Cerebellar nuclear complex (tissue), 1 donor: ENCODE data around the gene LYZL2.
"Not testable (repeated sequence)": the region's sequence is repeated elsewhere in the genome, so short reads cannot be mapped to it uniquely, and the experiment has no call there.

Source experiments
- DNase-seq, 2 experiments: peaks; one replicate each; lab custom pipeline; 2025; lab: John Stamatoyannopoulos, UW

LYZL2 gene

DNA sequence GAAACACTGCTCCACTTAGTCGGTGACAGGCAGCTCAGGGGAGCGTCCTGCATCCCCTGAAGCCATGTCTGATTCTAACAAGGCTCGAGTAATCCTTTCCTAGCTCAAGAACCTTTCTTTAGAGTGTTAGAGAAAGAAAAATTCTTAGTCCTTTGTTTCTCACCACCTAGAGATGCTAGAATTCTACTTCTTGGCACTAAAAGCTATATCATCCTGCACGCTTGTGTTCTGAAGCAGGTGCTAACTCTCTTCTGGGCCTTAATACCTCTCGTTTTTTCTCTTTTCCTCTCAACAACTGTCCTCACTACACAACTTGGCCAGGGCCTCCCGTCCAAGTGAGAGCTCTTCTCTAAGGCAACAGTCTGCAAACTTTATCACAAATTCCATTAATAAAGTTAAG is at the start of gene LYZL2:
Gene LYZL2, minus strand, starts transcription at position 101 of the 400 bp plus-strand sequence. CDS start 2,838 bp downstream, outside the sequence.
- no peak for DNase-seq

GRCh38 chr10:30677616-30678015 is 48.1 kb upstream of the LYZL2 start:
- not testable (repeated sequence) for DNase-seq

DNA sequence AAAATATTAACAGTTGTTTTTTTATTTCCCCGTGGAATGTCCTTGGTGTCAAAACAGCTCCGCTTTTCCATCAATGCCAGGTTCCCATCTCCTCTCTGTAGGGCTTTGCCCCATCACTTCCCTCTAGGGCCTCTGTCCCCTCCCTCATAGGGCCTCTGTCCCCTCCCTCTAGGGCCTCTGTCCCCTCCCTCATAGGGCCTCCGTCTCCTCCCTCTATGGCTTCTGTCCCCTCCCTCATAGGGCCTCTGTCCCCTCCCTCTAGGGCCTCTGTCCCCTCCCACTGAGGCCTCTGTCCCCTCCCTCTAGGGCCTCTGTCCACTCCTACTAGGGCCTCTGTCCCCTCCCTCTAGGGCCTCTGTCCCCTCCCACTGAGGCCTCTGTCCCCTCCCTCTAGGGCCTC is 47.6 kb upstream of the LYZL2 start:
- DNase-seq, result not testable (repeated sequence)

- DNase-seq, result no peak
These were observed 46.5 kb upstream of the LYZL2 start for GRCh38 chr10:30675791-30676718.

GRCh38 chr10:30674796-30675195 is 45.2 kb upstream of the LYZL2 start:
- DNase-seq, result no peak

GRCh38 chr10:30673262-30673661 is 43.7 kb upstream of the LYZL2 start:
- not testable (repeated sequence) for DNase-seq

GRCh38 chr10:30672338-30672737 is 42.8 kb upstream of the LYZL2 start:
- not testable (repeated sequence) for DNase-seq

DNA sequence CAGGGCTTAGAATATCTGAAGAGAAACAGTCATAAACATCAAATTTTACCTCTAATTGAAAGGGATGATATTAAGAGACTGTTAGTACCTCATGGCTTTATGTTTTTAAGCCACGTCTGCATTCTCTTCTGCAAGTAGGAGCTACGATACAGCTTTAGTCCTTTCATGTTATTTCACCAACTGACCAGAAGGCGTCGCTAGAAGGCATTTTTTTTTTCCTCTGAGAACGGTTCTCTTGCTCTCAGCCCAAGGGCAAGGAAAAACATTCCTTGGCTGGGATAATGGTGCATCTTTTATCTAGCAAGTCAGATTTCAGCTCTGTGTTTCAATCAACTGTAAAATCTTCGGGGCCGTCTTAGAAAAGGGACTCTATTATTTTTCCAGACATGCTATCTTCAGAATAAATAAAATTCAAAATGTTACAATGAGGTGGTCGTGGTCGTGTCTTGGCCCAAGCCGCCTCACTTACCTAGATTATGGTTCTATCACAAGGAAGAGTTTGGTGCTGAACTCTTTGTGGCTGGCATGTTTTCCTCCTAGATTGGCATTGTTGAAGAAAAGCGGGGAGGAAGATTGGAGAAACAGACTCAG is 41.6 kb upstream of the LYZL2 start:
- DNase-seq, result no peak

DNA sequence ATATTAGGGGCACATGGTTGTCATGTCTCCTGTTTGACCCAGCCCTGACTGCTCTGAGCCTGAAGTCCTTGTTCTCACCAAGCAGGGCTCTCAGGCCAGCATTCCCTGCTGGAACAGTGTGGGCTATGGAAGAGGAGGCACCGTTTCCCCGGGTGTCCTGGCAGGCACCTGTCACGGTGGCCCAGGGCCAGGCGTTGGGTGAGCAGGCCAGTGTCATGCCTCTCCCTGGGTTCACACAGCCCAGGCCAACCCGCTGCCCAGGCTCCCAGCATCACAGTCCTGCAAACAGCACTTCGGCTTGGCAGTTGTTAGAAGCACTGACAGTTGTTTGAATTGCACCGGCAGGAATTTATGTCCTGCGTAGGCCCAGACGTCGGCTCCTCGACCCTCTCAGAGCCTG is 38.4 kb upstream of the LYZL2 start:
- DNase-seq, result not testable (repeated sequence)

DNA sequence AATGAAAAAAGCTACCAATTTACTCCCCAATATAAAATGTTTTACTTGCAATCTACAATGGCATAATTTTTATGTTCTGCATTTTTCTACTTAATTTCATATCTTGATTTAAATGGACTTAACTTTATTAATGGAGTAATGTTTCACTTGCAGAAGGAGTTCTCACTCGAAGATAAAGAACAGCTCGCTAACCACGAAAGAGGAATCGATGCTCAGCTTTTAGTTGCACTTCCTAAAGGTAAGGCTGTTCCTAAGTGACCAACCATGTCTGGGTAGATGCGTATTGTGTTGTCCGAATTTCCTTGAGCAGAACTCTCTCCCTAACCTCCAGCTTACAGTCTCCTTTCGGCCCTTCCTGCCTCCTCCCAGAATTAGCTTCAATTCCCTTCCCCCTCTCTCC is 33.9 kb upstream of the LYZL2 start:
- not testable (repeated sequence) for DNase-seq

DNA sequence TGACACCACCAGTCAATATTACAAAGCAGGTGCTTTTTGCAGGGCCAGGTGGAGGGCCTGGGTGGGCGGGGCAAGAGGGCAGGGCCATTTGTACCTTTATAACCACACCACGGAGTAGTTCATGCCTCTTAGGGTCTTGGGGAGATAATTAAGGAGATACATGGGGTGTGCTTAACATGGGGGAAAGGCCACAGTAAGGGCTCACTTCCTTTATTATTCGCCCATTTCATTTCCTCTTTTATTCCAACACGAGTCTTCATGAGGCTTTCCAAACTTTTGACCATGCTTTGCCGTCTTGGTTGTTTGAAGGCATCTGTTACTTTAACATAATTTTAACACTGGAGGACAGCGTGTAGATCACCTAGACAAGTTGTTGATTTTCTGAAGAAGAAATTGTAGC is 33.3 kb upstream of the LYZL2 start:
- no peak for DNase-seq

GRCh38 chr10:30660314-30660713 is 30.8 kb upstream of the LYZL2 start:
- not testable (repeated sequence) for DNase-seq

GRCh38 chr10:30656233-30656632 is 26.7 kb upstream of the LYZL2 start:
- DNase-seq, result no peak

DNA sequence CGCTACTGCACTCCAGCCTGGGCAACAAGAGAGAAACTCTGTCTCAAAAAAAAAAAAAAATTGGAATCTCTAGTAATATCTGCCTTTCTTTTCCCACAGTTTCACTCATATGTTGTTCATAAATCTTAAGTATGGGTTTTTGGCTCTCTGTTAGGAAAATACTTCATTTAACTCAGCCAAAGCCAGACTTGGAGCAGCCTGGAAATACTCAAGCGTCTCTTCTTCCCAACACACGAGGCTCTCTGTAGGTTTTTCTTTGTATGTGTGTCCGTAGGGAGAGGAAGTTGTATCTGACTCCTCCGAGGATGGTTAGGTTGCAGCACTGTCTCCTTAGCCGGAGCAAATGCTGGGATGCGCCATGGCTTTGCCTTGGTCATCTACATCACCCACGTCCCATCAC is 25.4 kb upstream of the LYZL2 start:
- DNase-seq, result not testable (repeated sequence)

DNA sequence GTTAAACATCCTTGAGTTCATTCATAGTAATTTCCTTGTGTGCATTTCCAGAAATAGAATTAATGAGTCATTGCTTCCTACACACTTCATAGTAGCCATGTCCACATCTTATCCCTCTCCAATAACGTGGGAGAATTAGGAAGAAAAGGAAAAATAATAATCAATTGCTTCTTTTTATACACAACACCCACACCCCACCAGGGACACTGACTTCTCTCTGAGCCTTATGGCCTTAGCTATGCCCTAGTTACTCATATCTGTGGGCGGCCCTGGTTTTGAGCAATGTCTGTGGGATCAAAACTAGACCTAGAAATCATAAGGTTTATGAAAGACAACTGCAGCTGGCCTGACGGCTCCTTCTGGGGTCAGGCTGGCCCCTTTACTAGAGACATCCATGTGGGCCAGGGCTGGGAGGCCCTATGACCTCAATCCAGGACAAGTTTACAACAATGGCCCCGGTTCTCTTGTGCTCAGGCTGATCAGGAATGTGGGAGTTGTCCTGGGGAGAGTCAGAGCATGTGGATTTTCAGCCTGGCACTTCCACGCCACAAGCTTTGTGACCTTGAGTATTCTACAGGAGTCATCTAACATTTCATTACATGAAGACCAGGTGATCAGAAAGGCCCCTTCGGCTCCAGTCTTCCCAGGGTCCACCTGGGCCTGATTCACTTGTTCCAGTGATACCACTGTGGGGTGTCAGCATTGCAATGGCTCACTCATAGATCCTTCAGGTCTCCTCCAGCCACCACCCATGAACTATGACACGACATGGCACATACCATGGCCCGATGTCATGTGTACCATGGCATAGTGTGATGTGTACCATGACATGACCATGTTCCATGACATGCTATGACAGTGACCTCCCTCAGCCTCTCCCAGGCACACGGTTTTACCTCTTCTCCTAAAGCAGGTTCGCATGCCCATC is 22.2 kb upstream of the LYZL2 start:
- DNase-seq, result not testable (repeated sequence)

GRCh38 chr10:30647089-30647488 is 17.5 kb upstream of the LYZL2 start:
- no peak for DNase-seq

DNA sequence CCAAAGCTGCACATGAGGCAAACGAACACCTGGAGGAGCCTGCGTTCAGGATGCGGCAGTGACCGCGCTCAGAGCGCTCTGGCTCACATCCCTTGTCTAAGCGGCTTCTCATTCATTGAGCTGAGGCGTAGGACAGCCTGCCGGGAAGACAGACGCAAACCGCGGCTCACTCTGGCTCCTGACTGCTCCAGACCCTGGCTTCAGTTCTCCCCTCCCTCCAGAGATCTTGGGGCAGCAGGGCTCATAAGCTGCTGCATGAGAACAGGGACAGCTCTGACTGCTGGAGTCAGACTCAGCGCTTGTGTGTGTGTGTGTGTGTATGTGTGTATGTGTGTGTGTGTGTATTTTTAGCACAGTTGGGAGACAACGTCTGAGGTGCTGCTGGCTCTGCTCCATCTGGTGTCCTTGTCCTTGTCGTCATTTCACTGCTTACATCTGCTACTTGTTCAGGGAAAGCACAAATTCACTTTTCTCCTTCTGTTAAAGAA is 15.8 kb upstream of the LYZL2 start:
- DNase-seq, result no peak

- not testable (repeated sequence) for DNase-seq
These were observed 14.9 kb upstream of the LYZL2 start for GRCh38 chr10:30644408-30644861.

GRCh38 chr10:30643557-30644199 is 14.1 kb upstream of the LYZL2 start:
- not testable (repeated sequence) for DNase-seq

GRCh38 chr10:30642856-30643255 is 13.3 kb upstream of the LYZL2 start:
- DNase-seq, result not testable (repeated sequence)
